Measurements from ENCODE around the gene PRPS1.
"Not testable (repeated sequence)": the region's sequence is repeated elsewhere in the genome, so short reads cannot be mapped to it uniquely, and the experiment has no call there.

The PRPS1 gene

DNA sequence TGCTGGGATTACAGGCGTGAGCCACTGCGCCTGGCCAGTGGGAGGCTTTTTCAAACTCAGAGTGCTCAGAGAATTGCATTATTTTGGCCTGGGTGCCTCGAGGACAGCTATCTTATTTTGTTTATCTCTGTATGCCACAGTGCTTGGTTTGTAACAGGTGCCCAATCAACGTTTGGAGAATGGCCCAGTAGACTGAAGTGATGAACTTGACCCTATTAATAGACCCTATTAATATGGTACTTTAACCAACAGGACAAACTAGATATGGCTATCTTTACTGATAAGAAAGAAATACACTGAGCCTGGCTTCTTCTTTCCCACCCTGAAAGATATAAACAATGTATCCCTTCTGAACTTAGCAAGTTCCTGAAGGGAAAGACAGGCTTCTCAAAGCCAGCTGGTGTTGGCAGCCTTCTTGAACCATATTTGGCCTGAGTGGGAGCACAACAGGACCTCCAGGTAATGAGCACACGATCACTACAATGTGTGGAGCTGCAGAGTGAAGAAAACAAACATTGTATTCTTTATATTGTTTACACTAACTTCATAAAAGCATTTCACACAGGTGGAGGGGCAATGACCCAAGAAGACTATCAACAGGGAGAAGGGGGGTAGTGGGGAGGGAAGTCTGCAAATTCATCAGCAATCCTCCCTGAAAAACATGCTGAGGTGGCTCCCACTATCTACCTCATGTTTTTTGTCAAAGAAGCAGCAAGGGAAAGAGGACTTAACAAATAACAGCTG is 41.7 kb downstream of the PRPS1 start:
- TF ChIP-seq ZNF114 (tag by site-specific recombination; IDR thresholded peaks at IDR 0.05) (no peak), ZIC2 (tag by site-specific recombination; IDR thresholded peaks at IDR 0.05) (peak; percentile 58)
- TF ChIP-seq, protein P1, sequence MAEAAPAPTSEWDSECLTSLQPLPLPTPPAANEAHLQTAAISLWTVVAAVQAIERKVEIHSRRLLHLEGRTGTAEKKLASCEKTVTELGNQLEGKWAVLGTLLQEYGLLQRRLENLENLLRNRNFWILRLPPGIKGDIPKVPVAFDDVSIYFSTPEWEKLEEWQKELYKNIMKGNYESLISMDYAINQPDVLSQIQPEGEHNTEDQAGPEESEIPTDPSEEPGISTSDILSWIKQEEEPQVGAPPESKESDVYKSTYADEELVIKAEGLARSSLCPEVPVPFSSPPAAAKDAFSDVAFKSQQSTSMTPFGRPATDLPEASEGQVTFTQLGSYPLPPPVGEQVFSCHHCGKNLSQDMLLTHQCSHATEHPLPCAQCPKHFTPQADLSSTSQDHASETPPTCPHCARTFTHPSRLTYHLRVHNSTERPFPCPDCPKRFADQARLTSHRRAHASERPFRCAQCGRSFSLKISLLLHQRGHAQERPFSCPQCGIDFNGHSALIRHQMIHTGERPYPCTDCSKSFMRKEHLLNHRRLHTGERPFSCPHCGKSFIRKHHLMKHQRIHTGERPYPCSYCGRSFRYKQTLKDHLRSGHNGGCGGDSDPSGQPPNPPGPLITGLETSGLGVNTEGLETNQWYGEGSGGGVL (tag by site-specific recombination; IDR thresholded peaks at IDR 0.05): peak; percentile 62
- TF ChIP-seq, protein P2, sequence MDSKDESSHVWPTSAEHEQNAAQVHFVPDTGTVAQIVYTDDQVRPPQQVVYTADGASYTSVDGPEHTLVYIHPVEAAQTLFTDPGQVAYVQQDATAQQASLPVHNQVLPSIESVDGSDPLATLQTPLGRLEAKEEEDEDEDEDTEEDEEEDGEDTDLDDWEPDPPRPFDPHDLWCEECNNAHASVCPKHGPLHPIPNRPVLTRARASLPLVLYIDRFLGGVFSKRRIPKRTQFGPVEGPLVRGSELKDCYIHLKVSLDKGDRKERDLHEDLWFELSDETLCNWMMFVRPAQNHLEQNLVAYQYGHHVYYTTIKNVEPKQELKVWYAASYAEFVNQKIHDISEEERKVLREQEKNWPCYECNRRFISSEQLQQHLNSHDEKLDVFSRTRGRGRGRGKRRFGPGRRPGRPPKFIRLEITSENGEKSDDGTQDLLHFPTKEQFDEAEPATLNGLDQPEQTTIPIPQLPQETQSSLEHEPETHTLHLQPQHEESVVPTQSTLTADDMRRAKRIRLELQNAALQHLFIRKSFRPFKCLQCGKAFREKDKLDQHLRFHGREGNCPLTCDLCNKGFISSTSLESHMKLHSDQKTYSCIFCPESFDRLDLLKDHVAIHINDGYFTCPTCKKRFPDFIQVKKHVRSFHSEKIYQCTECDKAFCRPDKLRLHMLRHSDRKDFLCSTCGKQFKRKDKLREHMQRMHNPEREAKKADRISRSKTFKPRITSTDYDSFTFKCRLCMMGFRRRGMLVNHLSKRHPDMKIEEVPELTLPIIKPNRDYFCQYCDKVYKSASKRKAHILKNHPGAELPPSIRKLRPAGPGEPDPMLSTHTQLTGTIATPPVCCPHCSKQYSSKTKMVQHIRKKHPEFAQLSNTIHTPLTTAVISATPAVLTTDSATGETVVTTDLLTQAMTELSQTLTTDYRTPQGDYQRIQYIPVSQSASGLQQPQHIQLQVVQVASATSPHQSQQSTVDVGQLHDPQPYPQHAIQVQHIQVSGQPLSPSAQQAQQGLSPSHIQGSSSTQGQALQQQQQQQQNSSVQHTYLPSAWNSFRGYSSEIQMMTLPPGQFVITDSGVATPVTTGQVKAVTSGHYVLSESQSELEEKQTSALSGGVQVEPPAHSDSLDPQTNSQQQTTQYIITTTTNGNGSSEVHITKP (tag by site-specific recombination; IDR thresholded peaks at IDR 0.05): peak; percentile 63
- Histone ChIP-seq H3K4me3 (ENCODE audit: low read depth, low read length) (no peak overlapping the region), H3K36me3 (ENCODE audit: control insufficient read depth in 2 of 2, insufficient read depth in 1 of 2, low read length in 2 of 2) (no peaks in the 10 kb centered on the region), H3K9me3 (ENCODE audit: control insufficient read depth, insufficient read depth, low read depth, low read length) (no peaks in the 10 kb centered on the region), H3K27ac (ENCODE audit: extremely low read depth, low read depth, low read length) (no peak overlapping the region), H3K4me1 (ENCODE audit: control insufficient read depth, insufficient read depth, low read length) (peaks cover 19% of the 10 kb centered on the region)
- CTCF ChIA-PET: interaction anchor here (0.6 to 3.0 kb wide), 9 partner anchors 8 to 644 kb away, joined by 3 to 14 read pairs (median 4); partner anchors contain the start of genes NCBP2L and TSC22D3
- POLR2A ChIA-PET: interaction anchor here (1.2 to 4.9 kb wide), 3 partner anchors 13 to 47 kb away, joined by 3 to 31 read pairs (median 4); no protein-coding TSS in a partner anchor

DNA sequence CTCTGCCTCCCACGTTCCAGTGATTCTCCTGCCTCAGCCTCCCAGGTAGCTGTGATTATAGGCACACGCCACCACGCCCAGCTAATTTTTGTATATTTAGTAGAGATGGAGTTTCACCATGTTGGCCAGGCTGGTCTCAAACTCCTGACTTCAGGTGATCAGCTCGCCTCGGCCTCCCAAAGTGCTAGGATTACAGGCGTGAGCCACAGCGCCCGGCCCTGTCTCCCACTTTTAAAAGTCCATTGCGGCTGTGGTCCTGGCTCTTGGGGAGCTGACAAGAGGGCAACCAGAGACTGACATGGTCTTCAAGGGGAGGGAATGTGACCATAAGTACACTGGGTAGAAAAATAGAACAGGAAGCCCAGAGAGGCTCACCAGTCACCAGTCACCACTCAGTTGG is 42.9 kb downstream of the PRPS1 start:
- not testable (repeated sequence) for H3K9me3 ChIP-seq (ENCODE audit: control insufficient read depth, insufficient read depth, low read depth, low read length); H3K36me3 ChIP-seq (ENCODE audit: control insufficient read depth in 2 of 2, insufficient read depth in 1 of 2, low read length in 2 of 2); H3K27ac ChIP-seq (ENCODE audit: extremely low read depth, low read depth, low read length); H3K4me3 ChIP-seq (ENCODE audit: low read depth, low read length)
- POLR2A ChIA-PET: interaction anchor here (4.9 kb wide), 1 partner anchor 45 kb away, joined by 31 read pairs; no protein-coding TSS in a partner anchor
- H3K4me1 ChIP-seq (ENCODE audit: control insufficient read depth, insufficient read depth, low read length): peaks cover 19% of the 10 kb centered on the region
- CTCF ChIA-PET: interaction anchor here (1.4 to 8.5 kb wide), 4 partner anchors 12 to 105 kb away, joined by 5 to 161 read pairs (median 10); partner anchors contain the start of genes NCBP2L and TSC22D3

DNA sequence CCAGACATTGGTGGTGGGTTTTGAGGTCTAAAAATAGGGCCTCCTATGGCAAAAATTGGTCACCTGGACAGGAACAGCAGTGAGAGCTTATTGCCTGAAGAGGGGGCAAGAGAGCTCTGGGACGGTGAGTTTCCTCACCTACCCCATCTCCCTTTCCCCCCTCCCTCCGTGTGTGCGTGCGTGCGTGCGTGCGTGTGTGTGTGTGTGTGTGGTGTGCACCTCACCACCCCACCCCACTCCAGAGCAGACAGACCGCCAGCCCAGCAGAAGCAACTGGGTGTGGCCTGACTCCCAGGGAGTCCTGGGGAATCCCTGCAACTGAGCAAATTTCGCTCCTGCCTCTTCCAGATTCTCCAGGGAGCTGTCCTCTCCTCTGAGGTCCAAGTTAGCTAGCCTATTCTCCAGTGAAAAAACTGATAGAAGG is 44.7 kb downstream of the PRPS1 start:
- POLR2A ChIA-PET: interaction anchor here (0.6 to 4.9 kb wide), 4 partner anchors 43 to 103 kb away, joined by 3 to 31 read pairs (median 6); partner anchors contain the start of genes PRPS1 and TSC22D3
- TF ChIP-seq, protein P3, sequence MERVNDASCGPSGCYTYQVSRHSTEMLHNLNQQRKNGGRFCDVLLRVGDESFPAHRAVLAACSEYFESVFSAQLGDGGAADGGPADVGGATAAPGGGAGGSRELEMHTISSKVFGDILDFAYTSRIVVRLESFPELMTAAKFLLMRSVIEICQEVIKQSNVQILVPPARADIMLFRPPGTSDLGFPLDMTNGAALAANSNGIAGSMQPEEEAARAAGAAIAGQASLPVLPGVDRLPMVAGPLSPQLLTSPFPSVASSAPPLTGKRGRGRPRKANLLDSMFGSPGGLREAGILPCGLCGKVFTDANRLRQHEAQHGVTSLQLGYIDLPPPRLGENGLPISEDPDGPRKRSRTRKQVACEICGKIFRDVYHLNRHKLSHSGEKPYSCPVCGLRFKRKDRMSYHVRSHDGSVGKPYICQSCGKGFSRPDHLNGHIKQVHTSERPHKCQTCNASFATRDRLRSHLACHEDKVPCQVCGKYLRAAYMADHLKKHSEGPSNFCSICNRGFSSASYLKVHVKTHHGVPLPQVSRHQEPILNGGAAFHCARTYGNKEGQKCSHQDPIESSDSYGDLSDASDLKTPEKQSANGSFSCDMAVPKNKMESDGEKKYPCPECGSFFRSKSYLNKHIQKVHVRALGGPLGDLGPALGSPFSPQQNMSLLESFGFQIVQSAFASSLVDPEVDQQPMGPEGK (tag by site-specific recombination; IDR thresholded peaks at IDR 0.05): peak; percentile 97
- TF ChIP-seq ZNF211 (tag by site-specific recombination; IDR thresholded peaks at IDR 0.05; ENCODE audit: low read depth) (no peak), ZNF555 (tag by site-specific recombination; conservative IDR thresholded peaks at IDR 0.05) (no peak), HOXA7 (CRISPR knock-in tag; IDR thresholded peaks at IDR 0.05; ENCODE audit: borderline replicate concordance) (no peak), SP3 (tag by site-specific recombination; IDR thresholded peaks at IDR 0.05) (peak; percentile 52; the same call in 1 of the 2 replicates), ZNF544 (tag by site-specific recombination; IDR thresholded peaks at IDR 0.05) (no peak), ZNF394 (tag by site-specific recombination; IDR thresholded peaks at IDR 0.05; ENCODE audit: borderline replicate concordance) (no peak), ZNF626 (tag by site-specific recombination; IDR thresholded peaks at IDR 0.05) (no peak), ZNF416 (tag by site-specific recombination; IDR thresholded peaks at IDR 0.05) (no peak), GLI2 (tag by site-specific recombination; IDR thresholded peaks at IDR 0.05; ENCODE audit: borderline replicate concordance, low read depth) (no peak), ZNF169 (tag by site-specific recombination; IDR thresholded peaks at IDR 0.05) (no peak)
- TF ChIP-seq, protein P4, sequence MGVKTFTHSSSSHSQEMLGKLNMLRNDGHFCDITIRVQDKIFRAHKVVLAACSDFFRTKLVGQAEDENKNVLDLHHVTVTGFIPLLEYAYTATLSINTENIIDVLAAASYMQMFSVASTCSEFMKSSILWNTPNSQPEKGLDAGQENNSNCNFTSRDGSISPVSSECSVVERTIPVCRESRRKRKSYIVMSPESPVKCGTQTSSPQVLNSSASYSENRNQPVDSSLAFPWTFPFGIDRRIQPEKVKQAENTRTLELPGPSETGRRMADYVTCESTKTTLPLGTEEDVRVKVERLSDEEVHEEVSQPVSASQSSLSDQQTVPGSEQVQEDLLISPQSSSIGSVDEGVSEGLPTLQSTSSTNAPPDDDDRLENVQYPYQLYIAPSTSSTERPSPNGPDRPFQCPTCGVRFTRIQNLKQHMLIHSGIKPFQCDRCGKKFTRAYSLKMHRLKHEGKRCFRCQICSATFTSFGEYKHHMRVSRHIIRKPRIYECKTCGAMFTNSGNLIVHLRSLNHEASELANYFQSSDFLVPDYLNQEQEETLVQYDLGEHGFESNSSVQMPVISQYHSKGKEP (tag by site-specific recombination; IDR thresholded peaks at IDR 0.05): no peak; the same call in 1 of the 2 replicates
- TF ChIP-seq, protein P5, sequence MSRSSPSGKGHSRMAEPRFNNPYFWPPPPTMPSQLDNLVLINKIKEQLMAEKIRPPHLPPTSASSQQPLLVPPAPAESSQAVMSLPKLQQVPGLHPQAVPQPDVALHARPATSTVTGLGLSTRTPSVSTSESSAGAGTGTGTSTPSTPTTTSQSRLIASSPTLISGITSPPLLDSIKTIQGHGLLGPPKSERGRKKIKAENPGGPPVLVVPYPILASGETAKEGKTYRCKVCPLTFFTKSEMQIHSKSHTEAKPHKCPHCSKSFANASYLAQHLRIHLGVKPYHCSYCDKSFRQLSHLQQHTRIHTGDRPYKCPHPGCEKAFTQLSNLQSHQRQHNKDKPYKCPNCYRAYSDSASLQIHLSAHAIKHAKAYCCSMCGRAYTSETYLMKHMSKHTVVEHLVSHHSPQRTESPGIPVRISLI (tag by site-specific recombination; IDR thresholded peaks at IDR 0.05): no peak

More for the DNA sequence above, 44.7 kb downstream of the PRPS1 start:
- CTCF ChIA-PET: interaction anchor here (0.6 to 8.5 kb wide), 38 partner anchors 9 to 653 kb away, joined by 3 to 161 read pairs (median 4); partner anchors contain the start of genes NCBP2L and TSC22D3
- Histone ChIP-seq H3K9me3 (ENCODE audit: control insufficient read depth, insufficient read depth, low read depth, low read length) (no peaks in the 10 kb centered on the region), H3K36me3 (ENCODE audit: control insufficient read depth in 2 of 2, insufficient read depth in 1 of 2, low read length in 2 of 2) (no peaks in the 10 kb centered on the region), H3K4me3 (ENCODE audit: low read depth, low read length) (no peak overlapping the region), H3K4me1 (ENCODE audit: control insufficient read depth, insufficient read depth, low read length) (peaks cover 21% of the 10 kb centered on the region), H3K27ac (ENCODE audit: extremely low read depth, low read depth, low read length) (peak overlapping the region; percentile 32; the same call in 1 of the 2 replicates)

All from HEK293 (cell line).